Stimulated activated naive CD8-positive, alpha-beta T cell treated with anti-CD3 and anti-CD28 coated beads, Interleukin-15, Interleukin-2, amounts not matched to agents 100 U/mL and 50 U/mL, for 24 hours (primary cell): Measurements from ENCODE around the gene PHLDA1.
"Not testable (repeated sequence)": the region's sequence is repeated elsewhere in the genome, so short reads cannot be mapped to it uniquely, and the experiment has no call there.

Experiments
- ATAC-seq: fragments of 150-1000 bp; cut with Tn5 transposase; one replicate; pipeline ENCODE4 v1.10.0; 2021
- DNase-seq: peaks from one replicate; pipeline ENCODE4 v3.0.0; 2021

The PHLDA1 gene

DNA sequence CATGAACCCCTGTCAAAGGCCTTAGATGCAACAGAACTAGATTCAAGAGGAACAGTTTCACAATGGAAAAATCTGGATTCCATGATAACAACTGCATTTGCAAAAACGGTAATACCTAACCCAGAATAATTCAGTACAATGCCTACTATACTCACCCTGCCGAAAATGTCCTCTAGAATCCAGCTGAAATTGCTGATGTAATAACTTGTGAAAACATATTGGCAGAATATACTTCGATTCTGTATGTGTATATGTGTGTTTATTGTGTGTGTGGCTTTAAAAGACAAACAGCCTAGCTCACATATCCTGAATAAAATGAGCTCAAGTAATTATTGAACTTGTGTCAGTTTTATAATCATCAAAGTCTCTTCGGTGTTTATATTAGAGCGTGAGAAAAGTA is 46.0 kb downstream of the PHLDA1 start:
- ATAC-seq (no peak), DNase-seq (no peak)

DNA sequence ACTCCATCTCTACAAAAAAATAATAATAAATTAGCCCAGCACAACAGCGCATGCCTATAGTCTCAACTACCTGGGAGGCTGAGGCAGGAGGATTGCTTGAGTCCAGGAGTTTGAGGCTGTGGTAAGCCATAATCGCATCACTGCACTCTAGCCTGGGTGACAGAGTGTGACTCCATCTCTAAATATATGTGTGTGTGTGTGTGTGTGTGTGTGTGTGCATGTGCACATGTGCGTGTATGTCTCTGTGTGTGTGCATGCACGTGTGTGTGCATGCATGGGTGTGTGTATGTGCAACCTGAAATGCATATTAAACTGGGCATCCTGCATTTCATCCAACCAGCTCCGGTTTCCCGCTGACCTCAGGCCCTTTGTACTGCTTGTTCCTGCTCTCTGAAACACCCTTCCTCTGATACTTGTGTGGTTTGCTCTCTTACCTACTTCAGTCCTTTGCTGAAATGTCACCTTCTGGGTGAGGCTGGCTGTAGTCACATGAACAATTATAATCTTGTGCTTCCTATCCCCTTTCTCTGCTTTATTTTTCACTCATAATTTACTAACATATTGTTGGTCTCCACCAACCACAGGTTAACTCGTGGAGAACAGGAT is 46.9 kb downstream of the PHLDA1 start:
- ATAC-seq, result peak; percentile 79
- no peak for DNase-seq

DNA sequence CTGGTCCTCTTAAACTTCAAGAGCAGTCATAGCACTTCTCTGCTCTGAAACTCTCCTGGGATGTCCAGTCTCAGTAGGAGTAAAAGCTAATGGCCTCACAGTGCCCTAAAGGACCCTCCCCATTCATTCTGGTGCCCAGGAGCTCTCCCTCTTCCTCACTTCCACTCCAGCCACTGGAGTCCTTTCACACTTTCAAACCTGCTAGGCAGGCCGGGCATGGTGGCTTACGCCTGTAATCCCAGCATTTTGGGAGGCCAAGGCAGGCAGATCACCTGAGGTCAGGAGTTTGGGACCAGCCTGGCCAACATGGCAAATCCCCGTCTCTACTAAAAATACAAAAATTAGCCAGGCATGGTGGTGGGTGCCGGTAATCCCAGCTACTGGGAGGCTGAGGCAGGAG is 47.7 kb downstream of the PHLDA1 start:
- ATAC-seq, DNase-seq: not testable (repeated sequence)

DNA sequence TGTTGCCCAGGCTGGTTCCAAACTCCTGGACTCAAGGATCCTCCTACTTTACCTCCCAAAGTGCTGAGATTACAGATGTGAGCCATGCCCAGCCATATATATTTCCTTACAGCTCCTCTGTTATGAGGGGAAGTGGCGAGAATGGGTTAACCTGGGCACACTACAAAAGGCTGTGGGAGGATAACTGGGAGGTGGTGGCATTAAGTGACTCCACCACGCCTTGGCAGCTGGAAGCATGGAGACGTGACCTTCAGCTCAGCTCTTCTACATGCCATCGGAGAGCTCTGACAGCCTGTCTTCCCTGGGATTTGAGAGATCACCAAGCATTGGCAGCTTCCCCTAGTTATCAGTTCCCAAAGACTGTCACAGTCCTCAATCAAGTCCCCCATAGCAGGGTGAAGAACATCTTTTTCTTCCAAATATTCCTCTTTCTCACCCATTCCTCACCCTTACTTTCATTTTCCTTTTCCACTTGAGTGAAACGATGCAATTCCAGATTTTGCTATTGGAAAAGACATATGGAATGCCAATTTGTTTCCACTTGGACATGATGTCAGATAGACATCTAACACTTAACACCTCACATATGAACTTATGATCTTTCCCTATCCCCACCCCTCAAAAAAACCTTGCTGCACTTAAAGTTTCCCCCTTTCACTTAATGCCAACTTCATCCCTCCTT is 48.5 kb downstream of the PHLDA1 start:
- DNase-seq (no peak), ATAC-seq (no peak)

DNA sequence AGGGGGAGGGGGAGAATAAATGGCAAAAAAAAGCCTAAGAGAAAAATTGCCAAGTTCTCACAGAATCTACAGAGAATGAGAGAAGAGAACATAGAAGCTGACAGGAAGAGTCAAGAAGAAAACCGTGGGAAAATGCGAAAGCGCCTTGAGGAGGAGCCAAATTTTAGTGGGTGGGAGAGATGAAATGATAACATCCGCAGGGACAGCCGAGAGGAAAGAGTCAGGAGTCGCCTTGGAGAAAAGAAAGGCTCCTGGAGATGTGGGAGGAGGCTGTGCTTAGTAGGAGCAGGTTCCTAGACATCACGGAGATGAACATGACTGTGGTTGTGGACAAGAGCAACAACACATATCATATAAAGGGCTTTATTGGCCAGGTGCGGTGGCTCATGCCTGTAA is 49.4 kb downstream of the PHLDA1 start:
- no peak for ATAC-seq
- no peak for DNase-seq

DNA sequence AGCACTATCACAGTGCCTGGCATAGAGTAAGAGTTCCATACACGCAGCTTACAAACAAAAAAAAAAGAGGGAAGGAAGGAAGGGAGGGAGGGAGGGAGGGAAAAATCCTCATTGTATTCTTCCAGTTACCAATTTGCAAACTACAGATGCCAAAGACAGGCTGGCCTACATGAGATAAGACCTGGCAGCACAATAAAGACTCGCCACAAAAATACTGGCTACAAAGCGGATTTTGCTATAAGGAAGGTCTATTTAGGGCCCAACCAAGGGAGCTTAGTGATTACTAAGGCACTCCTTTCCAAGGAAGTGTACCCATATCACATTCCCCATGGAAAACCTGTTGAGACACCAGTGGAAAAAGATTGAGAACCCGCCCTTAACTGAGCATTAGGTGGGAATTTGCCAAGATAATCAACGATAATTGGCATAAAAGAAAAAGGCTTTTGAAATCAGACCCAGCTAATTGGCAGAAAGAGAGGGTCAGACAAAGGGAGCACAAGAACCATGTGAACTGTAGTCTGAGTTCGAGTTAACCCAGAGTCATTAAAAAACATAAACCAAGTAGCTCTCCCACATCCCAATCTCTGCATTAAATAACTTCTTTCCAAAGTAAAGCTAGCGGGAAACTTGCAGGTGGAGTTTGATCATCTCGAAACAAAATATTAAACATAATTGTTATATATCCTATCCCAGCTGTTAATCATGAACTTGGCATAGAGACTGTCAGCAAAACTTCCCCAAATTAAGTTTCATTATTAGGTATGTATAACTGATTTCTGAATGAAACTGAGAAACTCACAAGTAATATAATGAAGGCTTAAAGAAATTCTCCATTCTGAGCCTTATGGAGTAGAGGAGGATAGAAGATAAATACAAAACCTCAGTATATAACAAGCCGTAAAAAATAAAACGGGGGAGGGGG is 50.1 kb downstream of the PHLDA1 start:
- DNase-seq, result no peak
- ATAC-seq, result no peak

DNA sequence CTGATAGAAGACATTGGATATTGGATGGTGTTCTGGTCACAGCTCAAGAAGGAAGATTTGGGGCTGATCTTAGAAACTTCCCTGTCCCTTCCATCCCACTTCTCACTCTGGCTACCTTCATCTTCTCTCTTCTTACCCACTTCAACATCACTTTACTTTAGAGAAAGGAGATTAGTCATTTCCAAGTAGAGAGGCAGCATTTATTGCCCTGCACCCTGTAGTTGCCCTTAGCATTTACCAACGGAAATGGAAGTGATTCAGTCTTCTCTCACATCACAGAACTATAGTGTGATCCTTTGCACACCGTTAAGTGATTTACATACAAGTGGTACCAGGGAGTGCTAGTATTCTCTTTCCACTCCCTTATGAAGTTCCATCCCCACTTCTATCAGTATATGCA is 52.4 kb downstream of the PHLDA1 start:
- DNase-seq (no peak), ATAC-seq (peak; percentile 85)

DNA sequence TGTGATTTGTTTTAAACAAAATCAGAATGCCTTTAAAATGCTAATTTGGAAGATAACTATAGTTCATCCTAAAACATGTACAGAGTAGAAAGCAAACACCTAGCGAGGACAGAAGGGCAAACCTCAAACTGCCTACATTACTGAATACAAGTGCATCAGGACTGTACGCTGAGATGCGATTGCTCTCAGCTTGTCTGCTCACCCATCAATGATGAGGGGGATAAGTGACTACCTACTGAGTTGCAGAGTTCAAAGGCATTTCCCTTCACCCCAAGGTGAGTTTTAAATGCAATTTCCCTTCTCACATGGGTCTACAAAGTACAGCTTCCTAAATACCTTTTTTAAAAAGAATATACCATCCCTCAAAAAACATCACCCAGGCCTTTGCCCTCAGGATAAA is 52.9 kb downstream of the PHLDA1 start:
- ATAC-seq (peak; percentile 72), DNase-seq (no peak)

DNA sequence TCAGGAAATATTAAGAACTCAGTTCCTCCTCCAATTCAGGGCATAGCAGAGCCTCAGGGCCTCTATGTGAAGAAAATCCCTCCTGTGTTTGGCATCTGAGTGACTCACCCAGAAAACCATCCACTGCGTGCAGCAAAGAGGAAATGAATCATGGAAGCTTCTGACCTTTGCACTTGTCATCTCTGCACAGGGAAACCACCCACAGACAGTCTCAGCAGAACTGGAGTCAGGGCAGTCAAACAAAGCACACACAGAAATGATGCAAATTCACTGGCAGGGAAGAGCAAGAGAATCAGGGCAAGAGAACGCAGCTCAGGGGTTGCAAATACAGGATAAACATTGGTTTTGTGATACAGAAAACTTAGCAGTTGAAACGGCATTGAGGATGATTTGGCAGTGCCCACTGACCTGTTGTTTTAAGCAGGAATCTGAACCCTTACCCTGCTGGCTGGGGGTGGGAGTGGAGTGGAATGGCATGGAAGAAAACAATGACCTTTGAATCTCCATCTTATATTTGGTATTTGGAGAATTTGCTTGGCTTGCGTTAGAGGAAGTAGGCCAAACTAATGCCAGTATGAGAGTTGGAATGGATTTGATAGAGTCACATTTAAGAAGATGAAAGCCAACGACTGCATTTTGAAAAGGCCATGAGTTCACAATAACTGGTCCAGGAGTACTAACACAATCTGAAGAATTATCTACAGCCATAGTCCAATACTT is 53.5 kb downstream of the PHLDA1 start:
- DNase-seq (peak; percentile 69), ATAC-seq (peak; percentile 76)

DNA sequence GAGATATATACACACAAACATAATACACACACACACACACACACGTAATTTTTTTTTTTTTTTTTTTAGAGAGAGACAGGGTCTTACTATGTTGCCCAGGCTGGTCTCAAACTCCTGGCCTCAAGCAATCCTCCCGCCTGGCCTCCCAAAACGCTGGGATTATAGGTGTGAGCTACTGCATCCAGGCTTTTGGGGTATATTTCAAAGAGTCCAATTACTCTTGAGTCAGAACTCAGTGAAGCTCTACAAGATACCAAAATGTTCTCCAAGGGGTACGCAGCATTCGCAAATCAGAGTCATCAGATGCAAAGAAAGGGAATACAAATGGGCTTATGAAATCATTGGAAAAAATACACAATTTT is 54.0 kb downstream of the PHLDA1 start:
- DNase-seq (no peak), ATAC-seq (no peak)

DNA sequence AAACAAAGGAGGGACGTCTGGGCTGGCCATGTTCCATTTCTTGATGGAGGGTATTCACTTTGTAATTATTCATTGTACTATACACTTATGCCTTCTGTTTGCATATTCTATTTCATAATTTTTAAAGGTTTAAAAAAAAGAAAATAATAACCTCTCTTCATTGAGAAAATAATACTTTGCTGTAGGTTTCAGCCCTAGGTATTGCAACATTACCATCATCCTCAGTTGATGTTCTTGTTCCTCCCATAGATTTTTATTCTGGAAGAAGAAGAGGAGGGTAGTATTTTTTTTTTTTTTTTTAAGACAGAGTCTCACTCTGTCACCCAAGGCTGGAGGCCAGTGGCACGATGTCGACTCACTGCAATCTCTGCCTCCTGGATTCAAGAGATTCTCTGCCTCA is 54.7 kb downstream of the PHLDA1 start:
- ATAC-seq, result no peak
- DNase-seq, result no peak

DNA sequence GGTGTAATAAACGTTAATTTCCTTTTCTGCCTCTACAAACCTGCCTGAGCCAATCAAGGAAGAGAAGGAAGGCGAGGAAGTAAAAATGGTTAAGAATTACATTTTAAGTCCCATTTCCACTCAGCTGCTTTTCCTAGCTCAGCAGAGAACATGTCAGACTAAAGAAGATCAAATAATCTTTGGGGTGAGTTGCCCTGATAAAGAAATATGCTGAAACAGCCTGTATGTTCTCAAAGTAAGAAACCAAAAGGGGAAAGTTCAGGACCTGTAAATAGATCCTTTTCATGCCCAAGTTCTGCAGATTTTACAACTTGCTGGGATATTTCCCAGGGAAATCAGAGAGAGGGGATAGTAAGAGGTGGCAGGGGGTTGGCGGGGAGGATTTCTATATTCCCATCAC is 55.5 kb downstream of the PHLDA1 start:
- no peak for ATAC-seq
- DNase-seq, result no peak

DNA sequence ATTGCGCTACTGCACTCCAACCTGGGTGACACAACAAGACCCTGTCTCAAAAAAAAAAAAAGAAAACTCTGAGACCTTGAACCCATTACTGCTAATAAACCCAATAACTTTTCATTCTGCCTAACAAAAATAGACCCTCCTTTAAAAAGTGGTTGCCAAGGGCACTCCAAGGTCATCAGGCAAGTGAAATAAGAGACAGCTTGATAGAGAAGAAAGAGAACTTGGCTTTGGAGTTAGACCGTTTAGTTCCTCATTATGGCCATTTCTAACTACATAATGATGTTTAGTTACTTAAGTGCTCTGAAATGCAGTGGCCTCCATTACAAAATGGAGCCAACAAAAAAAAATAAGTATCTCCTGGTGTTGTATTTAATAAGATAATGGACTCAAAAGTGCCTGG is 55.9 kb downstream of the PHLDA1 start:
- no peak for DNase-seq
- no peak for ATAC-seq
